Measurements from ENCODE around the gene ABR.
"Not testable (repeated sequence)": the region's sequence is repeated elsewhere in the genome, so short reads cannot be mapped to it uniquely, and the experiment has no call there.

ABR gene

GRCh38 chr17:1071103-1071825, 108.5 kb downstream of the ABR start:
- DNase-seq (ENCODE audit: low read depth): no peak

- DNase-seq (ENCODE audit: low read depth): no peak
These were observed 109.4 kb downstream of the ABR start for GRCh38 chr17:1070411-1070810.

GRCh38 chr17:1069847-1070246, 109.9 kb downstream of the ABR start:
- DNase-seq (ENCODE audit: low read depth): no peak

GRCh38 chr17:1068356-1068755, 111.4 kb downstream of the ABR start:
- DNase-seq (ENCODE audit: low read depth): no peak

GRCh38 chr17:1067282-1067956, 112.4 kb downstream of the ABR start:
- DNase-seq (ENCODE audit: low read depth): no peak

- not testable (repeated sequence) for DNase-seq (ENCODE audit: low read depth)
These were observed 114.4 kb downstream of the ABR start for GRCh38 chr17:1065416-1065815.

GRCh38 chr17:1060991-1061390, 118.8 kb downstream of the ABR start:
- no peak for DNase-seq (ENCODE audit: low read depth)

GRCh38 chr17:1059131-1059795, 120.5 kb downstream of the ABR start:
- DNase-seq (ENCODE audit: low read depth): no peak

GRCh38 chr17:1058423-1059130, 121.2 kb downstream of the ABR start:
- peak; percentile 48 for DNase-seq (ENCODE audit: low read depth)

- no peak for DNase-seq (ENCODE audit: low read depth)
These were observed 123.0 kb downstream of the ABR start for GRCh38 chr17:1056761-1057160.

- no peak for DNase-seq (ENCODE audit: low read depth)
These were observed 123.8 kb downstream of the ABR start for GRCh38 chr17:1055751-1056645.

- DNase-seq (ENCODE audit: low read depth): no peak
These were observed 124.5 kb downstream of the ABR start for GRCh38 chr17:1055231-1055630.

- no peak for DNase-seq (ENCODE audit: low read depth)
These were observed 125.1 kb downstream of the ABR start for GRCh38 chr17:1054656-1055055.

GRCh38 chr17:1053661-1054360, 126.0 kb downstream of the ABR start:
- no peak for DNase-seq (ENCODE audit: low read depth)

GRCh38 chr17:1050996-1051925, 128.5 kb downstream of the ABR start:
- no peak for DNase-seq (ENCODE audit: low read depth)

- no peak for DNase-seq (ENCODE audit: low read depth)
These were observed 129.4 kb downstream of the ABR start for GRCh38 chr17:1050246-1050995.

- no peak for DNase-seq (ENCODE audit: low read depth)
These were observed 130.1 kb downstream of the ABR start for GRCh38 chr17:1049446-1050225.

- not testable (repeated sequence) for DNase-seq (ENCODE audit: low read depth)
These were observed 131.2 kb downstream of the ABR start for GRCh38 chr17:1048516-1049115.
